ENCODE data around the gene SARNP.

GRCh38 chr12:55797550-55797949, 20.0 kb downstream of the SARNP start:
- no peak for TF ChIP-seq POLR2A (IDR thresholded peaks at IDR 0.05; ENCODE audit: low read length)
- no peak for TF ChIP-seq GATA1 (IDR thresholded peaks at IDR 0.05; ENCODE audit: low read depth, low read length)
